HepG2 (cell line): ENCODE data around the gene ANKRD40. TPM values are rescaled to one million over a fixed set of nuclear protein-coding genes. Genes with fewer than 3 reads are reported as not detected.

Source experiments
- ATAC-seq: fragments of 200-7000 bp; cut with Tn5 transposase; 3 replicates; pipeline ENCODE4 v1.9.1; 2020; ENCODE audit warnings: mild to moderate bottlenecking, moderate library complexity
- BruUV-seq: library from RNA; stranded (reverse); fragments of 400-500 nt; replicated peaks from 2 replicates; lab custom pipeline; 2021; lab: Mats Ljungman, UMichigan
- CTCF ChIA-PET: fragments of 300-600 bp; formaldehyde crosslinking; extraction: SDS; loops from one replicate; lab custom pipeline; 2021; ENCODE audit warnings: low total read pairs, inconsistent platforms, low intra/inter-chr PET ratio; lab: Yijun Ruan, JAX
- POLR2A ChIA-PET: fragments of 350-600 bp; sonication (Branson Sonifier 250); formaldehyde crosslinking; loops from one replicate; lab custom pipeline; 2020; ENCODE audit warnings: antibody characterized with exemption, inconsistent platforms; lab: Yijun Ruan, JAX
- DNase-seq: peaks from one replicate; pipeline ENCODE4 v3.0.0-alpha.2; 2015; ENCODE audit warnings: low spot score
- FAIRE-seq: peaks from 3 replicates; lab custom pipeline; 2011; peaks lifted over from hg19 to GRCh38; lab: Jason Lieb, UNC
- H2AFZ ChIP-seq: one replicate; pipeline ENCODE4 v1.6.1; 2011; ENCODE audit warnings: low read length, inconsistent platforms
- H3K27ac ChIP-seq: fragments of 300-600 bp; 3 replicates; pipeline ENCODE4 v1.8.0; 2011; ENCODE audit warnings: mixed run types, mild to moderate bottlenecking, mixed read lengths, low read length, inconsistent platforms; ENCODE audit not compliant: insufficient read depth; ENCODE audit errors: extremely low read length
- H3K27me3 ChIP-seq, 2 experiments: fragments of 200-600 bp in 1 of 2; 2 replicates in 1 of 2; 3 replicates in 1 of 2; pipeline versions ENCODE4 v1.6.0 to v1.8.0; 2011; ENCODE audit warnings: low read length in 2 of 2, mild to moderate bottlenecking in 2 of 2, moderate library complexity in 2 of 2, inconsistent platforms in 1 of 2; ENCODE audit not compliant: insufficient read depth in 2 of 2, control insufficient read depth in 1 of 2
- H3K36me3 ChIP-seq, 2 experiments: fragments of 200-600 bp in 1 of 2; replicated peaks in 1 of 2; 2 replicates in 1 of 2; 3 replicates in 1 of 2; pipeline versions ENCODE4 v1.5.1 to v1.8.0; 2011; ENCODE audit warnings: low read length in 2 of 2, inconsistent platforms in 1 of 2; ENCODE audit not compliant: insufficient read depth in 2 of 2, control insufficient read depth in 1 of 2
- H3K4me1 ChIP-seq: 2 replicates; pipeline ENCODE4 v1.5.1; 2012; ENCODE audit warnings: low read length, inconsistent platforms; ENCODE audit not compliant: insufficient read depth
- H3K4me2 ChIP-seq: 2 replicates; pipeline ENCODE4 v1.6.0; 2011; ENCODE audit warnings: low read depth, low read length, inconsistent platforms
- H3K4me3 ChIP-seq, 3 experiments: fragments of 200-600 bp in 1 of 3; sonication (generic), shearing (Covaris generic) in 1 of 3; replicated peaks in 1 of 3; 2 replicates each; pipeline ENCODE4 v1.5.1; 2011 to 2016; ENCODE audit warnings: low read length in 3 of 3, inconsistent platforms in 2 of 3, low read depth in 2 of 3, mild to moderate bottlenecking in 2 of 3, control low read depth in 1 of 3, mixed read lengths in 1 of 3; ENCODE audit not compliant: insufficient read depth in 1 of 3
- H3K79me2 ChIP-seq: one replicate; pipeline ENCODE4 v1.6.1; 2011; ENCODE audit warnings: low read length, inconsistent platforms; ENCODE audit not compliant: insufficient read depth
- H3K9ac ChIP-seq: 2 replicates; pipeline ENCODE4 v1.6.0; 2011; ENCODE audit warnings: mild to moderate bottlenecking, low read depth, low read length, inconsistent platforms; ENCODE audit not compliant: insufficient read depth
- H3K9me3 ChIP-seq: 2 replicates; pipeline ENCODE4 v1.5.1; 2012; ENCODE audit warnings: mild to moderate bottlenecking, low read length
- H4K20me1 ChIP-seq: 2 replicates; pipeline ENCODE4 v1.6.0; 2011; ENCODE audit warnings: inconsistent platforms, mild to moderate bottlenecking, low read length, moderate library complexity; ENCODE audit not compliant: insufficient read depth
- CBFB ChIP-seq: sonication (generic); formaldehyde crosslinking; IDR thresholded peaks from 2 replicates; pipeline ENCODE4 v1.4.0; 2020; ENCODE audit warnings: missing genetic modification reagents
- CHD4 ChIP-seq: fragments of 200-600 bp; sonication (generic); IDR thresholded peaks from 2 replicates; pipeline ENCODE4 v1.7.0; 2017; ENCODE audit warnings: mild to moderate bottlenecking, low read length, borderline replicate concordance
- ELF4 ChIP-seq: sonication (generic); formaldehyde crosslinking; IDR thresholded peaks from 2 replicates; pipeline ENCODE4 v1.5.0; 2020; ENCODE audit warnings: missing genetic modification reagents, mild to moderate bottlenecking, moderate library complexity, borderline replicate concordance
- HNRNPL ChIP-seq: fragments of 200-400 bp; formaldehyde crosslinking; IDR thresholded peaks from 2 replicates; pipeline ENCODE4 v1.6.1; 2017; ENCODE audit warnings: mild to moderate bottlenecking, low read depth, low read length
- HOXD1 ChIP-seq: sonication (generic); formaldehyde crosslinking; IDR thresholded peaks from 2 replicates; pipeline ENCODE4 v1.5.0; 2020; ENCODE audit warnings: missing genetic modification reagents
- MAFF ChIP-seq: IDR thresholded peaks from 2 replicates; pipeline ENCODE4 v1.6.1; 2011; ENCODE audit warnings: low read depth, low read length, improper control_type of control experiment
- MAFK ChIP-seq, 2 experiments: IDR thresholded peaks in 1 of 2; conservative IDR thresholded peaks in 1 of 2; 2 replicates each; pipeline ENCODE4 v1.6.1; 2011; ENCODE audit warnings: improper control_type of control experiment in 2 of 2, low read length in 2 of 2
- POLR2G ChIP-seq: fragments of 200-400 bp; formaldehyde crosslinking; IDR thresholded peaks from 2 replicates; pipeline ENCODE4 v1.6.1; 2018; ENCODE audit warnings: mild to moderate bottlenecking, low read depth, low read length, moderate library complexity
- SMARCE1 ChIP-seq: fragments of 450-650 bp; IDR thresholded peaks from 2 replicates; pipeline ENCODE4 v1.6.1; 2017; ENCODE audit warnings: borderline replicate concordance
- TCF7 ChIP-seq: sonication (generic); IDR thresholded peaks from 2 replicates; pipeline ENCODE4 v1.6.1; 2016; ENCODE audit warnings: antibody characterized with exemption, low read depth
- ZKSCAN1 ChIP-seq: fragments of 150-350 bp; IDR thresholded peaks from 2 replicates; pipeline ENCODE4 v1.6.1; 2014; ENCODE audit warnings: low read length
- ZNF567 ChIP-seq: sonication (generic); formaldehyde crosslinking; IDR thresholded peaks from 2 replicates; pipeline ENCODE4 v1.8.1; 2023; ENCODE audit warnings: mild to moderate bottlenecking, missing genetic modification reagents, borderline replicate concordance
- ZNF816 ChIP-seq: sonication (generic); formaldehyde crosslinking; IDR thresholded peaks from 2 replicates; pipeline ENCODE4 v1.8.0; 2022; ENCODE audit warnings: missing genetic modification reagents, mild to moderate bottlenecking, borderline replicate concordance
- WGBS: methylation state at CpG from one replicate; pipeline ENCODE4 v1.1.6; 2017; ENCODE audit warnings: low lambda C conversion rate; 5-methylcytosine and 5-hydroxymethylcytosine counted together
- in situ Hi-C: cut with HindIII; loops from 2 replicates; pipeline ENCODE4 v1.10.0; 2017; ENCODE audit warnings: low pct_unique_long_range_greater_than_20kb; ENCODE audit not compliant: extremely low pct_ligation_motif_present
- intact Hi-C: fragments of 100-400 bp; cut with micrococcal nuclease; formaldehyde crosslinking; loops from one replicate; pipeline ENCODE4 v1.10.0; 2022; ENCODE audit not compliant: unreplicated experiment
- polyA plus RNA-seq, 8 experiments: library from polyadenylated mRNA; depleted of rRNA in 3 of 8; stranded (reverse) in 7 of 8; unstranded in 1 of 8; fragments of >200 nt; fragmentation: Illumina TruSeq in 4 of 8; extraction: Trizol in 4 of 8; gene quantifications; 2 replicates each; pipeline versions ENCODE4 v1.2.1 to v1.2.3, GENCODE V29; 2011 to 2016; ENCODE audit warnings: low read depth in 4 of 8, missing spikeins in 1 of 8, mixed read lengths in 1 of 8; ENCODE audit not compliant: insufficient read depth in 1 of 8
- small RNA-seq, 3 experiments: library from RNA; depleted of rRNA; stranded (forward); fragments of <200 nt; gene quantifications; one replicate each; pipeline ENCODE3, GENCODE V24; 2012; ENCODE audit warnings: low read depth in 2 of 3, low replicate concordance in 1 of 3; ENCODE audit not compliant: insufficient read length in 3 of 3, insufficient read depth in 2 of 3
- total RNA-seq, 5 experiments: library from RNA; depleted of rRNA; stranded (reverse); fragments of >200 nt; fragmentation: Illumina TruSeq; extraction: Trizol; gene quantifications; 2 replicates each; pipeline ENCODE4 v1.2.3, GENCODE V29; 2016; ENCODE audit warnings: low read depth in 1 of 5
- TF ChIP-seq, protein P1 (sequence below): sonication (generic); formaldehyde crosslinking; IDR thresholded peaks from 2 replicates; pipeline ENCODE4 v1.8.1; 2023; ENCODE audit warnings: mild to moderate bottlenecking, missing genetic modification reagents

The ANKRD40 gene
- total and polyA plus RNA-seq, 2 of the 13 experiments (the other 11 are each of a cell fraction or from before 2014, with no cell fraction given) = 35.0 to 46.4 TPM

DNA sequence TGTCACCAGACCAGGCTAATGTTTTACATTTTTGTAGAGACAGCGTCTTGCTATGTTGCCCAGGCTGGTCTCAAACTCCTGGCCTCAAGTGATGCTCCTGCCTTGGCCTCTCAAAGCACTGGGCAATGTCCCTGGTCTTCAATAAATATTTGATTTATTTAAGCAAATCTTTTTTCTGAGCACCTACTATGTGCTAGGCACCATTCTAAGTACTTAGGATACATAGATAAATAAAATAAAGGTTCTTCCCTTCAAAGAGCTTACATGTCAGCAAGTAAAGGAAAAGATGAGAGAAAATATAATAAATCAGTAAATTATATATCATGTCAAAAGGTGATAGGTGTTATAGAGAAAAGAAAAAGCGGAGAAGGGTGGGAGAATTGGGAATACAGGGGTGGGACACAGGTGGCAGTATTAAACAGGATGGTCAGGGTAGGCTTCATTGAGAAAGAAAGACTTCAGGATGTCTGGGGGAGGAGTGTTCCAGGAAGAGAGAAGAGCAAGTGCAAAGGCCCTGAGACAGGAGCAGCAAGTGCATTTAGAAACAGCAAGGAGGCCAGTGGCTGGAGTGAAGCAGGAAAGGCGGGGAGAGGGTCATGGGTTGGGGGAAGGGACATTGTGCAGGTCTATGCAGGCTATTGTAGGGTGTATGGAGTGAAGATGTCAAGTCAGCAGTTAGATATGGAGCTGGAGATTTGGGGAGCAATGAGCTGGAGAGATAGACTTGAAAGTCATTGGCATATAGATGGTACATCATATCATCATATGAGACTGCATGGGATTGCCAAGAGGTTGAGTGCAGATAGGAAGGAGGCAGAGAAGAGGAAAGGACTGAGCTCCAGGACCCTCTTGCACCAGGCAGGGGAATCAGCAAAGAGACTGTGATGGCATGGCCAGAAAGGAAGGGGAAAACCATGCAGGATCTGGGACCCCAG is 61.7 kb downstream of the ANKRD40 start:
- no peak for FAIRE-seq

More for the DNA sequence above, 61.7 kb downstream of the ANKRD40 start:
- BruUV-seq = TSS peak; percentile 40
- no peak overlapping the region for H3K27ac ChIP-seq
- no peak for ATAC-seq
- no peaks in the 10 kb centered on the region for H3K27me3 ChIP-seq
- TF ChIP-seq MAFF (peak; percentile 78), ZNF816 (CRISPR knock-in tag) (no peak), ZKSCAN1 (peak; percentile 82), POLR2G (peak; percentile 30), SMARCE1 (no peak), MAFK (conservative IDR thresholded peaks at IDR 0.05 in 1 of 2, IDR thresholded peaks at IDR 0.05 in 1 of 2; ENCODE audit: low read length in 2 of 2) (peak; percentile 87), CBFB (no peak), CHD4 (peak; percentile 86; the same call in 1 of the 2 replicates), HNRNPL (no peak), ELF4 (CRISPR knock-in tag) (no peak), TCF7 (0 out of 2 replicates have a peak, but pooled peaks have one; percentile 2), HOXD1 (CRISPR knock-in tag) (no peak), ZNF567 (CRISPR knock-in tag) (no peak)
- TF ChIP-seq, protein P1, sequence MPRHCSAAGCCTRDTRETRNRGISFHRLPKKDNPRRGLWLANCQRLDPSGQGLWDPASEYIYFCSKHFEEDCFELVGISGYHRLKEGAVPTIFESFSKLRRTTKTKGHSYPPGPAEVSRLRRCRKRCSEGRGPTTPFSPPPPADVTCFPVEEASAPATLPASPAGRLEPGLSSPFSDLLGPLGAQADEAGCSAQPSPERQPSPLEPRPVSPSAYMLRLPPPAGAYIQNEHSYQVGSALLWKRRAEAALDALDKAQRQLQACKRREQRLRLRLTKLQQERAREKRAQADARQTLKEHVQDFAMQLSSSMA (CRISPR knock-in tag) = no peak
- TF ChIP-seq, all 625 proteins: peak for 6
- no peak overlapping the region for H3K9ac ChIP-seq
- H3K4me1 ChIP-seq = peaks cover 61% of the 10 kb centered on the region
- H3K9me3 ChIP-seq = no peaks in the 10 kb centered on the region
- DNase-seq = no peak
- no peaks in the 10 kb centered on the region for H4K20me1 ChIP-seq
- intact Hi-C loops (no loop called here), in situ Hi-C loops (no loop called here)
- ChIA-PET CTCF (no interaction called here), POLR2A (interaction anchor here (1.0 to 5.3 kb wide), 11 partner anchors 10 to 47 kb away, joined by 3 to 39 read pairs (median 6); no protein-coding TSS in a partner anchor)
- 0 out of 5 replicates have a peak, but pooled peaks cover 0 to 4% of the 10 kb centered on the region in 2 experiments for H3K36me3 ChIP-seq
- H3K79me2 ChIP-seq = no peaks in the 10 kb centered on the region
- no peak overlapping the region for H3K4me3 ChIP-seq
- 0 out of 2 replicates have a peak overlapping the region, but pooled peaks have one; percentile 29 for H3K4me2 ChIP-seq
- WGBS = 97% methylated on average over 3 of the region's 3 CpGs
- H2AFZ ChIP-seq = no peak overlapping the region

Small RNA genes lying within 50 kb of the gene (small RNA-seq; reads per million reads assigned to genes)
- gene RF00019 = 0 reads per million in 3 experiments

Other genes with a start within 250 kb of the ANKRD40 start
- gene CHAD, start 239.0 kb downstream of the ANKRD40 start, total RNA-seq (2016; rRNA removed; fragmentation: Illumina TruSeq; extraction: Trizol) = not detected in 2 replicates
- 1.4 and 2.2 TPM in 2 replicates for gene CHAD, start 239.0 kb downstream of the ANKRD40 start, polyA plus RNA-seq (2011; rRNA removed)
- 16.0 and 22.7 TPM in 2 replicates for gene RSAD1, start 229.1 kb downstream of the ANKRD40 start, total RNA-seq (2016; rRNA removed; fragmentation: Illumina TruSeq; extraction: Trizol)
- 27.7 and 36.1 TPM in 2 replicates for gene RSAD1, start 229.1 kb downstream of the ANKRD40 start, polyA plus RNA-seq (2011; rRNA removed)
- 0.24 and 0.36 TPM in 2 replicates for gene MYCBPAP, start 199.5 kb downstream of the ANKRD40 start, total RNA-seq (2016; rRNA removed; fragmentation: Illumina TruSeq; extraction: Trizol)
- 0.18 and 0.22 TPM in 2 replicates for gene MYCBPAP, start 199.5 kb downstream of the ANKRD40 start, polyA plus RNA-seq (2011; rRNA removed)
- gene EPN3, start 175.2 kb downstream of the ANKRD40 start, total RNA-seq (2016; rRNA removed; fragmentation: Illumina TruSeq; extraction: Trizol) = 0.41 and 0.95 TPM in 2 replicates
- 0.05 and 0.11 TPM in 2 replicates for gene EPN3, start 175.2 kb downstream of the ANKRD40 start, polyA plus RNA-seq (2011; rRNA removed)
- 35.7 and 64.8 TPM in 2 replicates for gene SPATA20, start 160.7 kb downstream of the ANKRD40 start, total RNA-seq (2016; rRNA removed; fragmentation: Illumina TruSeq; extraction: Trizol)
- gene SPATA20, start 160.7 kb downstream of the ANKRD40 start, polyA plus RNA-seq (2011; rRNA removed) = 36.1 and 38.1 TPM in 2 replicates
- gene CACNA1G, start 147.2 kb downstream of the ANKRD40 start, total RNA-seq (2016; rRNA removed; fragmentation: Illumina TruSeq; extraction: Trizol) = 0.02 TPM in 1 of 2 replicates, not detected in the other
- gene CACNA1G, start 147.2 kb downstream of the ANKRD40 start, polyA plus RNA-seq (2011; rRNA removed) = 0.01 TPM in 1 of 2 replicates, not detected in the other
- gene ABCC3, start 73.0 kb downstream of the ANKRD40 start, total RNA-seq (2016; rRNA removed; fragmentation: Illumina TruSeq; extraction: Trizol) = 18.0 and 25.2 TPM in 2 replicates
- 50.5 and 50.7 TPM in 2 replicates for gene ABCC3, start 73.0 kb downstream of the ANKRD40 start, polyA plus RNA-seq (2011; rRNA removed)
- gene LUC7L3, start 11.7 kb upstream of the ANKRD40 start, total RNA-seq (2016; rRNA removed; fragmentation: Illumina TruSeq; extraction: Trizol) = 60.2 and 108 TPM in 2 replicates
- gene LUC7L3, start 11.7 kb upstream of the ANKRD40 start, polyA plus RNA-seq (2011; rRNA removed) = 95.9 and 120 TPM in 2 replicates
- 0.11 TPM in 1 of 2 replicates, not detected in the other for gene ANKRD40CL, start 59.6 kb upstream of the ANKRD40 start, total RNA-seq (2016; rRNA removed; fragmentation: Illumina TruSeq; extraction: Trizol)
- gene ANKRD40CL, start 59.6 kb upstream of the ANKRD40 start, polyA plus RNA-seq (2011; rRNA removed) = 0.03 and 0.09 TPM in 2 replicates
- gene WFIKKN2, start 127.7 kb upstream of the ANKRD40 start, total RNA-seq (2016; rRNA removed; fragmentation: Illumina TruSeq; extraction: Trizol) = not detected in 2 replicates
- gene WFIKKN2, start 127.7 kb upstream of the ANKRD40 start, polyA plus RNA-seq (2011; rRNA removed) = not detected in 2 replicates
- gene TOB1, start 158.4 kb upstream of the ANKRD40 start, total RNA-seq (2016; rRNA removed; fragmentation: Illumina TruSeq; extraction: Trizol) = 19.4 and 21.9 TPM in 2 replicates
- gene TOB1, start 158.4 kb upstream of the ANKRD40 start, polyA plus RNA-seq (2011; rRNA removed) = 52.5 and 57.7 TPM in 2 replicates